Measurements from ENCODE around the gene HARS2. TPM values are rescaled to one million over a fixed set of nuclear protein-coding genes. Genes with fewer than 3 reads are reported as not detected.

The HARS2 gene
- total and polyA plus RNA-seq, 10 of the 15 experiments (the other 5 are each of a cell fraction or from before 2014, with no cell fraction given), result 9.3 to 34.3 (median 24.8) TPM

DNA sequence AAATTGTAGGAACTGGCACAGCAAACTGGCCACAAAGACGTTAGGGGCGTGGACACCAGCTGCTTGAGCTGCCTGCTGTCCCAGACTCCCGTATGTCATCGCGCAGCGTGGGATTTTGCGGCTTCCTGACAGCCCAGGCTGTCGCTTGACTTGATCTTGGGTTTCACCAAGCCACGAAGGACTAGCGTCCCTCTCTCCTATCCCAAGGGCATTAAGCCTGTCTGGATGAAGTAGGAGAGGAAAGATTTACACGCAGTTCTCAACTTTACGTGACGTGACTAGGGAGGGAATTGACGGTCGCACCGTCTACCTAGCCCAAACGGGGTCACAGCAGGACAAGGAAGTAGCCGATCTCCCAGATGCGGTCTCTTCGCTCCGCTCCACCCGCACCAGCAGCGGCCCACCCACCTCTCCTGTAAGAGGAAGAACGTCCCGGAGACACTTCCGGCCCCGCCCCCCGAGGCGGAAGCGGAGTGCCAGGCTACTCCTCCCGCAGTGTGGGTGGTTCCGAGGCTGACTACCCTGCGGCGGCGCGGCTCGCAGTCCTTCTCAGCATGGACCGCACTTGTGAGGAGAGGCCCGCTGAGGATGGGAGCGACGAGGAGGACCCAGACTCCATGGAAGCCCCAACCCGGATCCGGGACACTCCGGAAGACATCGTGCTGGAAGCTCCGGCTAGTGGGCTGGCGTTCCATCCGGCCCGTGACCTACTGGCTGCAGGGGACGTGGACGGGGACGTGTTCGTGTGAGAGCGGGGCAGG lies 26.7 kb upstream of the HARS2 start, which contains the start of gene WDR55 (continued):
- TF ChIP-seq, protein P1, sequence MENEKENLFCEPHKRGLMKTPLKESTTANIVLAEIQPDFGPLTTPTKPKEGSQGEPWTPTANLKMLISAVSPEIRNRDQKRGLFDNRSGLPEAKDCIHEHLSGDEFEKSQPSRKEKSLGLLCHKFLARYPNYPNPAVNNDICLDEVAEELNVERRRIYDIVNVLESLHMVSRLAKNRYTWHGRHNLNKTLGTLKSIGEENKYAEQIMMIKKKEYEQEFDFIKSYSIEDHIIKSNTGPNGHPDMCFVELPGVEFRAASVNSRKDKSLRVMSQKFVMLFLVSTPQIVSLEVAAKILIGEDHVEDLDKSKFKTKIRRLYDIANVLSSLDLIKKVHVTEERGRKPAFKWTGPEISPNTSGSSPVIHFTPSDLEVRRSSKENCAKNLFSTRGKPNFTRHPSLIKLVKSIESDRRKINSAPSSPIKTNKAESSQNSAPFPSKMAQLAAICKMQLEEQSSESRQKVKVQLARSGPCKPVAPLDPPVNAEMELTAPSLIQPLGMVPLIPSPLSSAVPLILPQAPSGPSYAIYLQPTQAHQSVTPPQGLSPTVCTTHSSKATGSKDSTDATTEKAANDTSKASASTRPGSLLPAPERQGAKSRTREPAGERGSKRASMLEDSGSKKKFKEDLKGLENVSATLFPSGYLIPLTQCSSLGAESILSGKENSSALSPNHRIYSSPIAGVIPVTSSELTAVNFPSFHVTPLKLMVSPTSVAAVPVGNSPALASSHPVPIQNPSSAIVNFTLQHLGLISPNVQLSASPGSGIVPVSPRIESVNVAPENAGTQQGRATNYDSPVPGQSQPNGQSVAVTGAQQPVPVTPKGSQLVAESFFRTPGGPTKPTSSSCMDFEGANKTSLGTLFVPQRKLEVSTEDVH (IDR thresholded peaks at IDR 0.05; ENCODE audit: low read depth, partially characterized antibody), result no peak
- TF ChIP-seq MTA3 (IDR thresholded peaks at IDR 0.05; ENCODE audit: borderline replicate concordance, low read length) (no peak; the same call in 1 of the 2 replicates), SUZ12 (IDR thresholded peaks at IDR 0.05; ENCODE audit: unreplicated experiment) (no peak), POLR2AphosphoS2 (IDR thresholded peaks at IDR 0.05; ENCODE audit: low read depth, low read length) (peak; percentile 98), YBX1 (IDR thresholded peaks at IDR 0.05) (no peak), HDAC6 (IDR thresholded peaks at IDR 0.05; ENCODE audit: unreplicated experiment) (no peak), NFIC (IDR thresholded peaks at IDR 0.05; ENCODE audit: low read depth, low read length) (no peak), CBX5 (IDR thresholded peaks at IDR 0.05; ENCODE audit: low read depth) (no peak), ZBED1 (IDR thresholded peaks at IDR 0.05; ENCODE audit: borderline replicate concordance) (no peak; the same call in 1 of the 2 replicates), PAX5 (IDR thresholded peaks at IDR 0.05; ENCODE audit: borderline replicate concordance, low read depth, low read length) (peak; percentile 57; the same call in 1 of the 2 replicates), SP1 (IDR thresholded peaks at IDR 0.05; ENCODE audit: low read depth, low read length) (peak; percentile 45), DPF2 (IDR thresholded peaks at IDR 0.05) (peak; percentile 66), MTA2 (IDR thresholded peaks at IDR 0.05; ENCODE audit: low read depth) (0 out of 2 replicates have a peak, but pooled peaks have one; percentile 30), MXI1 (IDR thresholded peaks at IDR 0.05; ENCODE audit: low read depth, low read length) (peak; percentile 85)
- TF ChIP-seq, protein P2, sequence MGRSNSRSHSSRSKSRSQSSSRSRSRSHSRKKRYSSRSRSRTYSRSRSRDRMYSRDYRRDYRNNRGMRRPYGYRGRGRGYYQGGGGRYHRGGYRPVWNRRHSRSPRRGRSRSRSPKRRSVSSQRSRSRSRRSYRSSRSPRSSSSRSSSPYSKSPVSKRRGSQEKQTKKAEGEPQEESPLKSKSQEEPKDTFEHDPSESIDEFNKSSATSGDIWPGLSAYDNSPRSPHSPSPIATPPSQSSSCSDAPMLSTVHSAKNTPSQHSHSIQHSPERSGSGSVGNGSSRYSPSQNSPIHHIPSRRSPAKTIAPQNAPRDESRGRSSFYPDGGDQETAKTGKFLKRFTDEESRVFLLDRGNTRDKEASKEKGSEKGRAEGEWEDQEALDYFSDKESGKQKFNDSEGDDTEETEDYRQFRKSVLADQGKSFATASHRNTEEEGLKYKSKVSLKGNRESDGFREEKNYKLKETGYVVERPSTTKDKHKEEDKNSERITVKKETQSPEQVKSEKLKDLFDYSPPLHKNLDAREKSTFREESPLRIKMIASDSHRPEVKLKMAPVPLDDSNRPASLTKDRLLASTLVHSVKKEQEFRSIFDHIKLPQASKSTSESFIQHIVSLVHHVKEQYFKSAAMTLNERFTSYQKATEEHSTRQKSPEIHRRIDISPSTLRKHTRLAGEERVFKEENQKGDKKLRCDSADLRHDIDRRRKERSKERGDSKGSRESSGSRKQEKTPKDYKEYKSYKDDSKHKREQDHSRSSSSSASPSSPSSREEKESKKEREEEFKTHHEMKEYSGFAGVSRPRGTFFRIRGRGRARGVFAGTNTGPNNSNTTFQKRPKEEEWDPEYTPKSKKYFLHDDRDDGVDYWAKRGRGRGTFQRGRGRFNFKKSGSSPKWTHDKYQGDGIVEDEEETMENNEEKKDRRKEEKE (IDR thresholded peaks at IDR 0.05), result no peak
- TF ChIP-seq, protein P3, sequence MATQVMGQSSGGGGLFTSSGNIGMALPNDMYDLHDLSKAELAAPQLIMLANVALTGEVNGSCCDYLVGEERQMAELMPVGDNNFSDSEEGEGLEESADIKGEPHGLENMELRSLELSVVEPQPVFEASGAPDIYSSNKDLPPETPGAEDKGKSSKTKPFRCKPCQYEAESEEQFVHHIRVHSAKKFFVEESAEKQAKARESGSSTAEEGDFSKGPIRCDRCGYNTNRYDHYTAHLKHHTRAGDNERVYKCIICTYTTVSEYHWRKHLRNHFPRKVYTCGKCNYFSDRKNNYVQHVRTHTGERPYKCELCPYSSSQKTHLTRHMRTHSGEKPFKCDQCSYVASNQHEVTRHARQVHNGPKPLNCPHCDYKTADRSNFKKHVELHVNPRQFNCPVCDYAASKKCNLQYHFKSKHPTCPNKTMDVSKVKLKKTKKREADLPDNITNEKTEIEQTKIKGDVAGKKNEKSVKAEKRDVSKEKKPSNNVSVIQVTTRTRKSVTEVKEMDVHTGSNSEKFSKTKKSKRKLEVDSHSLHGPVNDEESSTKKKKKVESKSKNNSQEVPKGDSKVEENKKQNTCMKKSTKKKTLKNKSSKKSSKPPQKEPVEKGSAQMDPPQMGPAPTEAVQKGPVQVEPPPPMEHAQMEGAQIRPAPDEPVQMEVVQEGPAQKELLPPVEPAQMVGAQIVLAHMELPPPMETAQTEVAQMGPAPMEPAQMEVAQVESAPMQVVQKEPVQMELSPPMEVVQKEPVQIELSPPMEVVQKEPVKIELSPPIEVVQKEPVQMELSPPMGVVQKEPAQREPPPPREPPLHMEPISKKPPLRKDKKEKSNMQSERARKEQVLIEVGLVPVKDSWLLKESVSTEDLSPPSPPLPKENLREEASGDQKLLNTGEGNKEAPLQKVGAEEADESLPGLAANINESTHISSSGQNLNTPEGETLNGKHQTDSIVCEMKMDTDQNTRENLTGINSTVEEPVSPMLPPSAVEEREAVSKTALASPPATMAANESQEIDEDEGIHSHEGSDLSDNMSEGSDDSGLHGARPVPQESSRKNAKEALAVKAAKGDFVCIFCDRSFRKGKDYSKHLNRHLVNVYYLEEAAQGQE (IDR thresholded peaks at IDR 0.05; ENCODE audit: low read depth, low read length), result no peak
- TF ChIP-seq, protein P4, sequence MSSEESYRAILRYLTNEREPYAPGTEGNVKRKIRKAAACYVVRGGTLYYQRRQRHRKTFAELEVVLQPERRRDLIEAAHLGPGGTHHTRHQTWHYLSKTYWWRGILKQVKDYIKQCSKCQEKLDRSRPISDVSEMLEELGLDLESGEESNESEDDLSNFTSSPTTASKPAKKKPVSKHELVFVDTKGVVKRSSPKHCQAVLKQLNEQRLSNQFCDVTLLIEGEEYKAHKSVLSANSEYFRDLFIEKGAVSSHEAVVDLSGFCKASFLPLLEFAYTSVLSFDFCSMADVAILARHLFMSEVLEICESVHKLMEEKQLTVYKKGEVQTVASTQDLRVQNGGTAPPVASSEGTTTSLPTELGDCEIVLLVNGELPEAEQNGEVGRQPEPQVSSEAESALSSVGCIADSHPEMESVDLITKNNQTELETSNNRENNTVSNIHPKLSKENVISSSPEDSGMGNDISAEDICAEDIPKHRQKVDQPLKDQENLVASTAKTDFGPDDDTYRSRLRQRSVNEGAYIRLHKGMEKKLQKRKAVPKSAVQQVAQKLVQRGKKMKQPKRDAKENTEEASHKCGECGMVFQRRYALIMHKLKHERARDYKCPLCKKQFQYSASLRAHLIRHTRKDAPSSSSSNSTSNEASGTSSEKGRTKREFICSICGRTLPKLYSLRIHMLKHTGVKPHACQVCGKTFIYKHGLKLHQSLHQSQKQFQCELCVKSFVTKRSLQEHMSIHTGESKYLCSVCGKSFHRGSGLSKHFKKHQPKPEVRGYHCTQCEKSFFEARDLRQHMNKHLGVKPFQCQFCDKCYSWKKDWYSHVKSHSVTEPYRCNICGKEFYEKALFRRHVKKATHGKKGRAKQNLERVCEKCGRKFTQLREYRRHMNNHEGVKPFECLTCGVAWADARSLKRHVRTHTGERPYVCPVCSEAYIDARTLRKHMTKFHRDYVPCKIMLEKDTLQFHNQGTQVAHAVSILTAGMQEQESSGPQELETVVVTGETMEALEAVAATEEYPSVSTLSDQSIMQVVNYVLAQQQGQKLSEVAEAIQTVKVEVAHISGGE (CRISPR knock-in tag; IDR thresholded peaks at IDR 0.05), result peak; percentile 68

All from GM12878 (cell line).